ENCODE results near the gene RBM39.
A peak's percentile ranks its signal among the peaks of the same experiment; 100 is the strongest.
"Not testable (repeated sequence)": the region's sequence is repeated elsewhere in the genome, so short reads cannot be mapped to it uniquely, and the experiment has no call there.

RBM39 gene

GRCh38 chr20:35757098-35757705 lies 15.1 kb upstream of the RBM39 start:
- Histone ChIP-seq H3K4me2 (ENCODE audit: low read length) (no peak overlapping the region), H3K36me3 (ENCODE audit: insufficient read depth, low read length) (no peaks in the 10 kb centered on the region), H3K9ac (ENCODE audit: low read length) (no peak overlapping the region), H3K79me2 (ENCODE audit: insufficient read depth, low read length) (no peaks in the 10 kb centered on the region), H3K9me2 (ENCODE audit: low read depth, low read length) (no peaks in the 10 kb centered on the region), H3K27ac (ENCODE audit: low read depth, low read length, poor library complexity, severe bottlenecking) (no peak overlapping the region), H3K4me1 (ENCODE audit: insufficient read depth, low read length, severe bottlenecking) (no peaks in the 10 kb centered on the region), H2AFZ (ENCODE audit: low read length) (no peak overlapping the region), H3F3A (ENCODE audit: insufficient read depth, low read length) (no peaks in the 10 kb centered on the region; the same call in 1 of the 2 replicates), H3K9me3 (ENCODE audit: low read length) (no peaks in the 10 kb centered on the region), H3K4me3 (ENCODE audit: low read depth, low read length, poor library complexity, severe bottlenecking) (no peak overlapping the region), H4K20me1 (ENCODE audit: insufficient read depth, low read length) (no peaks in the 10 kb centered on the region), H3K27me3 (ENCODE audit: insufficient read depth, low read length) (no peaks in the 10 kb centered on the region)
- TF ChIP-seq EZH2 (IDR thresholded peaks at IDR 0.05; ENCODE audit: borderline replicate concordance, low read length) (no peak), CTCF (IDR thresholded peaks at IDR 0.05; ENCODE audit: low read length) (no peak)

GRCh38 chr20:35756404-35756803 lies 14.3 kb upstream of the RBM39 start:
- Histone ChIP-seq H3K4me2 (ENCODE audit: low read length) (no peak overlapping the region), H2AFZ (ENCODE audit: low read length) (no peak overlapping the region), H3K4me1 (ENCODE audit: insufficient read depth, low read length, severe bottlenecking) (no peaks in the 10 kb centered on the region), H3K27me3 (ENCODE audit: insufficient read depth, low read length) (no peaks in the 10 kb centered on the region), H3K9ac (ENCODE audit: low read length) (no peak overlapping the region), H3K9me3 (ENCODE audit: low read length) (no peaks in the 10 kb centered on the region), H3K4me3 (ENCODE audit: low read depth, low read length, poor library complexity, severe bottlenecking) (no peak overlapping the region), H3K79me2 (ENCODE audit: insufficient read depth, low read length) (no peaks in the 10 kb centered on the region), H3K36me3 (ENCODE audit: insufficient read depth, low read length) (no peaks in the 10 kb centered on the region), H3K27ac (ENCODE audit: low read depth, low read length, poor library complexity, severe bottlenecking) (no peak overlapping the region), H3K9me2 (ENCODE audit: low read depth, low read length) (no peaks in the 10 kb centered on the region), H3F3A (ENCODE audit: insufficient read depth, low read length) (no peaks in the 10 kb centered on the region; the same call in 1 of the 2 replicates), H4K20me1 (ENCODE audit: insufficient read depth, low read length) (no peaks in the 10 kb centered on the region)
- TF ChIP-seq CTCF (IDR thresholded peaks at IDR 0.05; ENCODE audit: low read length) (no peak), EZH2 (IDR thresholded peaks at IDR 0.05; ENCODE audit: borderline replicate concordance, low read length) (no peak)

- no peak for TF ChIP-seq CTCF (IDR thresholded peaks at IDR 0.05; ENCODE audit: low read length)
- TF ChIP-seq EZH2 (IDR thresholded peaks at IDR 0.05; ENCODE audit: borderline replicate concordance, low read length): no peak
- H3K4me2 ChIP-seq (ENCODE audit: low read length): no peak overlapping the region
- no peaks in the 10 kb centered on the region for H4K20me1 ChIP-seq (ENCODE audit: insufficient read depth, low read length)
- no peaks in the 10 kb centered on the region for H3K4me1 ChIP-seq (ENCODE audit: insufficient read depth, low read length, severe bottlenecking)
- no peaks in the 10 kb centered on the region for H3K27me3 ChIP-seq (ENCODE audit: insufficient read depth, low read length)
- H3K9me3 ChIP-seq (ENCODE audit: low read length): no peaks in the 10 kb centered on the region
- H3F3A ChIP-seq (ENCODE audit: insufficient read depth, low read length): no peaks in the 10 kb centered on the region
- no peaks in the 10 kb centered on the region for H3K79me2 ChIP-seq (ENCODE audit: insufficient read depth, low read length)
- H3K36me3 ChIP-seq (ENCODE audit: insufficient read depth, low read length): no peaks in the 10 kb centered on the region
- no peaks in the 10 kb centered on the region for H3K9me2 ChIP-seq (ENCODE audit: low read depth, low read length)
- no peak overlapping the region for H3K4me3 ChIP-seq (ENCODE audit: low read depth, low read length, poor library complexity, severe bottlenecking)
- no peak overlapping the region for H2AFZ ChIP-seq (ENCODE audit: low read length)
- no peak overlapping the region for H3K9ac ChIP-seq (ENCODE audit: low read length)
- no peak overlapping the region for H3K27ac ChIP-seq (ENCODE audit: low read depth, low read length, poor library complexity, severe bottlenecking)
These were observed 8.6 kb upstream of the RBM39 start for GRCh38 chr20:35750611-35751010.

- Histone ChIP-seq H3K36me3 (ENCODE audit: insufficient read depth, low read length) (peaks cover 22% of the 10 kb centered on the region), H3K79me2 (ENCODE audit: insufficient read depth, low read length) (peaks cover 25% of the 10 kb centered on the region), H3K27ac (ENCODE audit: low read depth, low read length, poor library complexity, severe bottlenecking) (peak overlapping the region; percentile 96), H3K4me1 (ENCODE audit: insufficient read depth, low read length, severe bottlenecking) (peaks cover 32% of the 10 kb centered on the region), H3K9ac (ENCODE audit: low read length) (peak overlapping the region; percentile 96; the same call in 1 of the 2 replicates), H3K4me2 (ENCODE audit: low read length) (peak overlapping the region; percentile 80)
- H3K27me3 ChIP-seq (ENCODE audit: insufficient read depth, low read length); H3F3A ChIP-seq (ENCODE audit: insufficient read depth, low read length); H3K9me3 ChIP-seq (ENCODE audit: low read length); H3K4me3 ChIP-seq (ENCODE audit: low read depth, low read length, poor library complexity, severe bottlenecking); H2AFZ ChIP-seq (ENCODE audit: low read length); H4K20me1 ChIP-seq (ENCODE audit: insufficient read depth, low read length); H3K9me2 ChIP-seq (ENCODE audit: low read depth, low read length): not testable (repeated sequence)
These were observed 2.4 kb upstream of the RBM39 start for GRCh38 chr20:35744492-35744841.

Measured in OCI-LY1 (cell line).